Measurements from ENCODE around the gene WDR62.

The WDR62 gene

DNA sequence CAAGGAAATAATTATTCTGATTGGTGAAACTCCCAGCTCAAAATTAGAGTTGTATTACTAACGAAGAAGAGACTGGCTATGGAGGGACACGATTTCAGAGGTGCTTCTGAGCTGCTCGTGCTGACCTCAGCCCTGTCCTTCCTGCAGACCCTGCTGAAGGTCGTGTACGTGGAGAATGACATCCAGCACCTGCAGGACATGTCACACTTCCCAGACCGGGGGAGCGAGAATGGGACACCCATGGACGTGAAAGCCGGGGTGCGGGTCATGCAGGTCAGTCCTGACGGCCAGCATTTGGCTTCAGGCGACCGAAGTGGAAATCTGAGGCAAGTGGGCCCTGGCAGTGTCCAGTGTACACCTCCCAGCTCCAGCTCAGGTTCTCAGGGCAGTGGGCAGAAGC, 28.2 kb downstream of the WDR62 start:
- no peak for DNase-seq

DNA sequence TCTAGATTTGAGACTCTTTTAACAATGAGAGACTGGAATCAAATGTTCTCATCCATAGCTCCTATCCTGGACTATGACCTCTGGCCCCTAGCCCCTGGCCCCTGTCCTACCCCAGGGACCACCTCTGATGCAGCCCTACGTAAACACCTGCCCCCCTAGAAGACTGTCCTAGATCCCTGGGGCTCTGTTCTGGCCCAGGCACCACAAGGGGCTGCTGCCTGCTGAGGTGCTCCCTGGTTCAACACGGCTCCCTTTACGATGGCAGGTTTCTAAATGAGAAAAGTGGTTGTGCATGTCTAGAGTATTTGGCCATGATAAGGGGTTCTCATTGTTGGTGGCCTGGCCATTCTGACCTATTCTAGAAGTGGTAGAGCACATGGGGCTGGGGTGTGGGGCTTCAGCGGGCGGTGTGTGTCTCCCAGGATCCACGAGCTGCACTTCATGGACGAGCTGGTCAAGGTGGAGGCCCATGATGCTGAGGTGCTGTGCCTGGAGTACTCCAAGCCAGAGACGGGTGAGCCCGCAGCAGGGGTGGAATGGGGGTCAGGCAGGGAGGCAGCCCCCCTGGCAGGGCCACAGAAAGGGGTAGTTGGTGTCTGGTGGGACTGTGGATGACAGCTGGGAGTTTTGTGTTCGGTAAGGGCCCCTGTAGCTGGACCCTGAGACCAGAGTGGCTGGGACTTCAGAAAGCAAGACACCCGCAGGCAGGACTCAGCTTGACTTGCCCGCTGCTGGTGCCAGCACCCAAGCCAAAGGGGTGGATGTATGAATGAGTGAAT, 29.7 kb downstream of the WDR62 start:
- no peak for DNase-seq

DNA sequence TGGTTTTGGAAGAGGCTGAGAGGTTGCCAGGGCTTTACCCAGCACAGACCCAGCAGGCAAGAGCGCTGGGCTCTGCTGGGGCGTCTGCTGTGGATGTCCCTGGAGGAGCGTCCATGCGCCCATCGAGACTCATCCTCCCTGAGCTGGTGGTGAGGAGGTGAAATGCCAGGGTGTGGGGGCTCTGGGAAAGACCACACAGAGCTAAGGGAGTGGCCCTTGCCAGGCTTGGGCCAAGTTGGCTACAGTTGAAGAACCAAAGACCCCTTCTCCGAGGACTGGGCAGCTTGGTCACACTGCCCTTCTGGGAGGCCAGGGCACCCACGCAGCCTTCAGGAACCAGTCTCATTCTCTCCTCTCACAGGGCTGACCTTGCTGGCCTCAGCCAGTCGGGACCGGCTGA, 31.6 kb downstream of the WDR62 start:
- no peak for DNase-seq

DNA sequence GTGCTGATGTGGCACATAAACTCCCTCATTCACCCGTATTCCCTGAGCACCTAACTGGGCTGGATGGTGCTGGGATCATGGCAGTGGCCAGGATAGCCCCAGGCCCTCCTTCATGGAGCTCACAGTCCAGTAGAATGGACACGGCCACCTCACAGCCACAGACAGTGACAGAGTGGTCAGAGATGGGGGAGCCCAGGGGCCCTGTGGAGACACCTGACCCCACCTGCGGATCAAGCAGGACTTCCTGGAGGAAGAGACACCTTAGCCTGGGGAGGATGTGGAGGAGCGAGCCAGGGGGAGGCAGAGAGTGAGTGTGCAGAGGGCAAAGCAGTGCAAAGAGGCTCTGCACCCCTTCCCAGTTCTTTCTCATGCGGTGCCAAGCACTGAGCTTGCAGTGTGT, 35.1 kb downstream of the WDR62 start:
- no peak for DNase-seq

DNA sequence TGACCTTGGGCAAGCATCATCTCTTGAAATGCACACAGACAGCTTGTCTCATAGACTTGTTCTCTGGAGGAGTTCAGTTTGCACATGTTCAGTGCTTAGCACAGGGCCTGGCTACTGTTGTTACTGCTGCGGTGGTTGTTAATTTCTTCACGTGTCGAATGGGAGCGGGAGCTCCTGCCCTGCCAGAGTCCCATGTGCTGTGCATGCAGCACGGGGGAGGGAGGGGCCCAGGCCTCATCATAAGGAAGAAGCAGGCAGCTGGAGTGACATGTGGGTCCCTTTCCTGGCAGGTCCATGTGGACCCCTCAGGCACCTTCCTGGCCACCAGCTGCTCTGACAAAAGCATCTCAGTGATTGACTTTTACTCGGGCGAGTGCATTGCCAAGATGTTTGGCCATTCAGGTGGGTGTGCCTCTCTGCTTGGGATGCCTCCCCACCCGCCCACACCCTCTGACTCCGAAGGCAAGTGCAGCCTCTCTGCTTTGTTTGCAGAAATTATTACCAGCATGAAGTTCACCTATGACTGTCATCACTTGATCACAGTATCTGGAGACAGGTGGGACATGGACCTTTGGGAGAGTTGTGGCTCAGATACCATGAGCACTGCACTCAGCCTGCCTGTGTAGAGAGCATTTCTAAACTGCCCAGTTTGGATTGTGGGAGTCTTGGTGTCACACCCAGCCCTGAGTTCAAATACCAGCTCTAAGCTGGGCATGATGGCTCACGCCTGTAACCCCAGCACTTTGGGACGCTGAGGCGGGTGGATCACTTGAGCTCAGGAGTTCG, 36.4 kb downstream of the WDR62 start:
- DNase-seq = no peak

DNA sequence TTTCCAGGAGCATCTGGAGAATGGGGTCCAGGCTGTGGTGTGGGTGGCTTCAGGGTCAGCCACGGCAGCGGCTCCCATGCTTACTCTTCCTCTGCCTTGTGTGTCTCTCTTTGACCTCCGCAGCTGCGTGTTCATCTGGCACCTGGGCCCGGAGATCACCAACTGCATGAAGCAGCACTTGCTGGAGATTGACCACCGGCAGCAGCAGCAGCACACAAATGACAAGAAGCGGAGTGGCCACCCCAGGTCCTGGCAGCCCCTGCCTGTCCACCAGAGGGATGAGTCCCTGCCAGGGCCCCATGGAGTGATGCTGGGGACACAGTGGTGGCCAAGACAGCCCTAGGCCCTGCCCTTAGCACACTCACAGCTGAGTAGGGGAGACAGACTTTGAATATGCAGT, 37.9 kb downstream of the WDR62 start:
- DNase-seq = no peak

DNA sequence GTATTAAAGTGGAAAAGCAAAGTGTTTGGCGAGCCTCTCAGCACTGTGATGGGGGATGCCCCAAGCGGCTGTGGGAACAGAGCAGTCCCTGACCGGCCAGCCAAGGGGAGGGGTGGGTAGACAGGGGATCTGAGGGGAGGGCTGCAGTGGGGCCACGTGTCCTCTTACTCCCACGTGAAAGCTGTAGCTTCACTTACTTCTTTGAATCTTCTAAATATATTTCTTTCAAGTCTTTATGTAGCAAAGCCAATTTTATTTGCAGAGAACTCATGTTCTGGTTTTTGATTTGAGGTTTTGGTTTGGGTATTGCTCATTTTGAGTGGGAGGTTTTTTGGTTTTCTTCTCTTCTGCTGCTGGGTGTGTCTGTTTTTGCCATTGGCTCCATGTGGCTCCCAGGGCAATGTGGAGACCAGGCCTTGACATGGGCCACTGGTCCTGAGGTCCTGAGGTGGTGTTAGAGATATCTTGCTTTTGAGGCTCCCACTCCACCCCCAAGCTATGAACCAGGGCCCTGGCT, 38.5 kb downstream of the WDR62 start:
- no peak for DNase-seq

DNA sequence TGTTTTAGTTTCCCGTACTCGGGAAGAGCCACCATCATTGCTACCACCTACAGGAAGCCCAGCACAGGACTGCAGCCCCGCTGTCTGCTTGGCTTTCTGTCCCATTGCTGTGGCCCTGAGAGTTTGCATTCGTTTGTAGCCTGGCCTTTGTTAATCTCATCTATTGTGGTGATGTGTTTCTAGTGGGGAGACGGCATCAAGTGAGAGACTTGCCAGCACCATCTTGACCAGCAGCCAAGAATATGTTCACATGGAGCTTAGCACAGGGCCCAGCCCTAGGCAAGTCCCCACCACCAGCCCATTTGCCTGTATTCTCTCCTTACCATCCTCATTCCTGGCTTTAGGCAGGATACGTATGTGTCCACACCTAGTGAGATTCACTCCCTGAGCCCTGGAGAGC, 39.0 kb downstream of the WDR62 start:
- DNase-seq = no peak

DNA sequence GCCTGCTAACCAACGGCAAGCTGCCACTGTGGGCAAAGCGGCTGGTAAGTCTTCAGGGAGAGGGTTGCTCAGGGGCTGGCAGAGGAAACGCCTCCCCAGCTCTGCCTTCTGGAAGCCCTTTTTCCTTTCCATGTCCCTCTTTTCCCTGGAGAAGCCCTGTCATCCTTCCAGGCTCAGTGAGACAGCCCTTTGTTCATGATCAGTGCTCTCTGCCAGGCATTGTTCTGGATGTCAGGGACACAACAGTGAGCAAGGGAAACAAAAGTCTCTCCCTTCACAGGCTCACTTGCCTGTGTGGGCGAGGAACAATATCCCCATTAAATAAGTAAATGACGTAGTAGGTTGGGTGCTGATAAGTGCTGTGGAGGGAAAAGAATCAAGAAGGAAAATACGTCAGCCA, 42.3 kb downstream of the WDR62 start:
- DNase-seq = no peak

DNA sequence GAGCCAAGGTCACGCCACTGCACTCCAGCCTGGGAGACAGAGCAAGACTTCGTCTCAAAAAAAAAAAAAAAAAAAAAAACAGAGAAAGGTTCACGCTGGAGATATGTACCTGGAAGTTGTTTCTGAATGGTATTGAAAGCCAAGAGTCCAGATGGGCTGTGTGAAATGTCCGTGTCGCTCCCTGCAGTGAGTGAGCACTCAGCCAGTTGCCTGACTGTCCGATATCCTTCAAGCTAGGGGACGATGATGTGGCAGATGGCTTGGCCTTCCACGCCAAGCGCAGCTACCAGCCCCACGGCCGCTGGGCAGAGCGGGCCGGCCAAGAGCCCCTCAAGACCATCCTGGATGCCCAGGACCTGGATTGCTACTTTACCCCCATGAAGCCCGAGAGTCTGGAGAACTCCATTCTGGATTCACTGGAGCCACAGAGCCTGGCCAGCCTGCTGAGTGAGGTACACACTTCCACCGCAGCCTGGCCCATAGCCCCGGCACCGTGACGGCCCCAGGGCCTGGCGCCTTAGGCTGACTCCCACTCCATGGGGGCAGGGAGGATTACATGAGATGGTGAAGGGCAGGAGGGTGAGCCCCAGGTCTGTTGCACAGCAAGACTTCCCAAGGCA, 44.6 kb downstream of the WDR62 start:
- DNase-seq = no peak

DNA sequence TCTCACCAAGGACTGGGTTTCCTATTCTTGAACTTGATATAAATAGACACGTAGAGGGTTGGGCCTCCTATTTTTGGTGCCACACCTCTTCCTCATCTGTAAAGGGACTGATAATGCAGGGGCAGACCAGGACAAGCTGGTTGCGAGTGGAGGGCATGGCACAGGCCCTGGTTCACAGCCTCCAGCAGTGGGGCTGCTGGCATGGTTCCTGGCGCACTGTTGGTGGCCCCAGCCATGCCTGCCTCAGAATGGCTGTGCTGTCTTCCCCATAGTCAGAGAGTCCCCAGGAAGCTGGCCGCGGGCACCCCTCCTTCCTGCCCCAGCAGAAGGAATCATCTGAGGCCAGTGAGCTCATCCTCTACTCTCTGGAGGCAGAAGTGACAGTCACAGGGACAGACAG, 45.8 kb downstream of the WDR62 start:
- no peak for DNase-seq

DNA sequence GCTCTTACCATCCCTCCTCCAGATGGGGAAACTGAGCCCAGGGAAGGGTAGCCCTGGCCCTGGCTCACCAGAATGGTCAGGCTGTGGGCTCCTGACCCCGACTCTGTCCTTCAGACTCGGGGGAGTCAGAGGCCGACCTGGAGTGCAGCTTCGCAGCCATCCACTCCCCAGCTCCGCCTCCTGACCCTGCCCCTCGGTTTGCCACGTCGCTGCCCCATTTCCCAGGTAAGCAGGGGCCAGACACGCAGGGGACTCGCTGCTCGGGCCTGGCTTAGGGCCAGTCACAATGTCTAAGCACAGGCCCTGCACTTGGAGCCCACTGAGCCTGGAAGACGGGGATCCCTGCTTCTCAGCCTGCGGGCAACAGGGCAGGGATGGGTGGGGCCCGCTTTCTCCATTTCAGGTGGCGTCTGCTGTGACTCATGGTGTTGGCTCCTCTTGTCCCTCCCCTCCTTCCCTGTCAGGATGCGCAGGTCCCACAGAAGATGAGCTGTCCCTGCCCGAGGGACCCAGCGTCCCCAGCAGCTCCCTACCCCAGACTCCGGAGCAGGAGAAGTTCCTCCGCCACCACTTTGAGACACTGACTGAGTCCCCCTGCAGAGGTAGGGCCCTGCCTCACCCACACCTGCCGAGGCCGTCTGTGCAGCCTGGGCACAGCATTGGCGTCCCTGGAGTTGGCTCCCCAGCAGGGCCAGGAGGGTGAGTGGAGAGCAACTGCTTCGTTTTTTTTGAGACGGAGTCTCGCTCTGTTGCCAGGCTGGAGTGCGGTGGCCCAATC, 47.0 kb downstream of the WDR62 start:
- no peak for DNase-seq

DNA sequence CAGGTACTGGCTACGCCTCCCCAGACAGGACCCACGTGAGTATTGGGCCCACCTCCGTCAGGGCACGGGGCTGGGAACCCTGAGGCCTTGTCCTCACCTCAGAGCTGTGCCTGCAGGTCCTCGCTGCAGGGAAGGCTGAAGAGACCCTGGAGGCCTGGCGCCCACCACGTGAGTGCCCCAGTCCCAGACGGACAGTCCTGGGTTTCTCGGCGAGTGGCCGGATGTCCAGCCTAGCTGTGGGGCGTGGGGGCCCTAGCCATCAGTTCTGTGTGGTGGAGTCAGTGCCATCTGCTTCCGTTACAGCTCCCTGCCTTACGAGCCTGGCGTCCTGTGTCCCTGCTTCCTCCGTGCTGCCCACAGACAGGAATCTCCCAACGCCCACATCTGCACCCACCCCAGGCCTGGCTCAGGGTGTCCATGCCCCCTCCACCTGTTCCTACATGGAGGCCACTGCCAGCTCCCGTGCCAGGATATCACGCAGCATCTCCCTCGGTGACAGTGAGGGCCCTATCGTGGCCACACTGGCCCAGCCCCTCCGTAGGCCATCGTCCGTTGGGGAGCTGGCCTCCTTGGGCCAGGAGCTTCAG, 48.4 kb downstream of the WDR62 start:
- DNase-seq = no peak

DNA sequence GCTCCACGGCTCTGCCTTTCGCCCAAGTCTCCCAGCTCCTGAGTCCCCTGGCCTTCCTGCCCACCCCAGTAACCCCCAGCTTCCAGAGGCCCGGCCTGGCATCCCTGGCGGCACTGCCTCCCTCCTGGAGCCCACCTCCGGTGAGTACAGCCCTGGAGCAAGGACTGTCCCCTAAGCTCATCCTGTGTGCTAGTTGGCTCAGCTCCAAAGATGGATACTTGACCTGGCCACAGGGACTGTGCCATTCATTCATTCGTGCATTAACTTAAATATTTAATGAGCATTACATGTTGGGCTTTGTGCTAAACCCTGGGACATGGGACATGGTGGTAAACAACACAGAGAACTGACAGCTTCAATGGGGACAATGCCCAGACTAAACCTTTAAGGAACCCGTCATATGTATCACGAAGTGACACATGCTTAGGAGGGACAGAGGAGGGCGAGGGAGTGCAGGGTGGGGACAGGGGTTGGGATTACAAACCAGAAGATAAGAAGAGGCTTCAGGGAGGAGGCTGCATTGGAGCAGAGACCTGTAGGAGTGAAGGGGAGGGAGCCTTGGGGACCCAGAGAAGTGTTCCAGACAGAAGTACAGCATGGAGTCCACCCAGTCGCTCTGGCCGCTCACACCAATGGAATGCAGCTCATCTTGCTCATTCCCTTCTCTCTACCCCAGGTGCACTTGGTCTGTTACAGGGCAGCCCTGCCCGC, 49.3 kb downstream of the WDR62 start:
- DNase-seq = no peak

DNA sequence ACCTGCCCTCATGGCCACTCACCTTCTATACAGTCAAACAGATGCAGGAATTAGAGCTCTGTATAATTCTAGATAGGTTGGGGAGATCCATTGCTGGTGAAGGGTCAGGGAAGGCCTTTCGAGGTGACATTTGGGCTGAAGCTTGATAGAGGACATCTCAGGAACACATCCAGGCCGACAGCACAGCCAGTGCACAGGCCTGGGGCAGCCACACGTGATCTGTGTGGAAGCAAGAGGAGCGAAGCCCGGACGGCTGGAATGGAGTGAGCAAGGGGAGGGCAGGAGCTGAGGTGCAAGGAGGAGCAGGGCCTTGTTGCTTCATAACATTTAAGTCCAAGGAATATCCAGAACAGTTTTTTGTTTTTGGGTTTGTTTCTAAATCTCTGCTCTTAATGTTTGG, 51.7 kb downstream of the WDR62 start:
- DNase-seq = no peak

DNA sequence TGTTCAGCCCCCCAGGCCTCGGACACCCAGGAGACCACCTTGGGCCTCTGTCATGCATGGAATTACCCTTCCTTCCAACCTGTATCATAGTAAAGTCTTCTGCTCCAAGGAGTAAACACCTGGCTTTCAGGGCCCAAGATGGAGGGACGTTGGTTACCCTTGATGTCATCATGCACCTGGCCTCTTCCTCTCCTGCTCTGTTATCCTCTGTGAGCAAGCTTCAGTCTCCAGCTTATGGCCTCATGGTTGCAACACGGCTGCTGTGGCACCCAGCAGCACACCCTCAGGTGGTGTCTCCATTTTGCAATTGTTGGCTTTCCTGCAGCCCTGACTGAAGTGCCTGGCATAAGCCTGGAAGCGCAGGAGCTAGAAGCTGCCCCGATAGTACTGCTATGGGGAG, 52.3 kb downstream of the WDR62 start:
- no peak for DNase-seq

DNA sequence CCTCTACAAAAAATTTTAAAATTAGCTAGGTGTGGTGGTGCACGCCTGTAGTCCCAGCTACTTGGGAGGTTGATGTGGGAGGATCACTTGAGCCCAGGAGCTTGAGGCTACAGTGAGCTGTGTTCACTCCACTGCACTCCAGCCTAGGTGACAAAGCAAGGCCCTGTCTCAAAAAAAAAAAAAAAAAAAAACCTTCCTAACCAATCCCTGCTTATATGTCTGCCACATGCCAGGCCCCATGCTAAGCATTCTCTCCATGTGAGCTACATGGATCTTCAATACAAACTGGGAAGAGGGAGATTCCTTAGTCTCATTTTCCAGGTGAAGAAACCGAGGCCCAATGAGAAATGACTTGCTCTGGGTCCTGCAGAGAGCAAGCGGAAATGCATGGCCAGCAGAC, 54.0 kb downstream of the WDR62 start:
- no peak for DNase-seq

DNA sequence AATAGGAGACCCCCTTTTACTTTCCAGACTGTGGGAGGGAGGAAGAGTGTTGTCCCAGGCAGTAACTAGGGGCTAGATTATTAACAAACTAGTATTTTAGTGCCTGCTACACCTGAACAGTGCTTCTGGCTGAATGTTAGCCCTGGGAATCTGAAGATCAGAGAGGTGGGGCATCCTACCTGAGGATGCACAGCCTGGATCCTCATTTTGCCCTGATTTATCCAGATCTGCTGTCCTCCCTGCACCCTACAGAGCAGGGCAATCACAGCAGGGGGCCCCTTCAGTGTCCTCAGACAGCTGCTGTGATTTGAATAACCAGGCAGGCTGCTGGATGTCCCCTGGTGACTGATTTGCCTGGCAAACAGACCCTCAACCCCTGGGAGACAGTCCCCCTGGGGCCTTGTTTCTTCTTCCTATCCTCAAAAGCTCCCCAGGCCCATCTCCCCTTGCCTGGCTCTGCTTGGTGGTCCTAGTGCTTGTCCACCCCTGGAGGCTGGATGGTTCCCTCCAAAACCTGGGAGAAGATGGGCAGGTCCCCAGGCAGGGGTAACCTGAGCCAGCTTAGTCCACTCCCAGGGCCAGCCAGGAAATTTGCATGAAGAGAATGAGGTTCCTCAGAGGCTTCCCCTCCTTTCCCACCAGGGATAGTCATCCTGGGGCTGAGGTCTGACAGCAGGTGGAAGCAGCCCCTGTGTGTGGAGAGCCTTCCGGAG, 55.9 kb downstream of the WDR62 start, which contains the start of gene OVOL3:
Gene OVOL3 (plus strand): TSS at position 657 of the 713 bp plus-strand sequence. CDS start 60 bp downstream, outside the sequence.
- DNase-seq = no peak

DNA sequence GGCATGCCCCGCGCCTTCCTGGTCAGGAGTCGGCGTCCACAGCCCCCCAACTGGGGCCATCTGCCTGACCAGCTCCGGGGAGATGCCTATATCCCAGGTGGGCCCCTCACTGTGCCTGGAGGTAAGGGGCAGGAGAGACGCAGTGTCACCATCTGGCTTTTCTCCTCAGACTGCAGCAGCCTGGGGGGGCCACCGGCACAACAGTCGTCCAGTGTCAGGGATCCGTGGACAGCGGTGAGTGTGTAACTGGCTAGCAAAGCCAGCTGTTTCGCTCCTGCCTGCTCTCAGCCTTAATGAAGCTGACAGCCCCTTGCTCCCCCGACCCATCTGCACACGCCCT, 56.5 kb downstream of the WDR62 start:
- no peak for DNase-seq

DNA sequence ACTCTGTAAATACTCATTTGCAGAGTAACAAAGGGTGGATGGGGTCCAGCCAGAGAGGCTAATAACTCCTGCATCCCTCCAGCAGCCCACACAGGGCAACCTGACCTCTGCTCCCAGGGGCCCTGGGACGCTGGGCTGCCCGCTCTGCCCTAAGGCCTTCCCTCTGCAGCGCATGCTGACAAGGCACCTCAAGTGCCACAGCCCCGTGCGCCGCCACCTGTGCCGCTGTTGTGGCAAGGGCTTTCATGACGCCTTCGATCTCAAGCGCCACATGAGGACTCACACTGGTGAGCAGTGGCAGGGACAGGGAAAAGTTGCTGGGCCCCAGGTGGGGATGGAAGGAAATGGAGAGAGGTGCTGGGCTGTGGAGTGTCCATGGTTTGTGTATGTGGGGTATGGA, 58.0 kb downstream of the WDR62 start:
- no peak for DNase-seq

DNA sequence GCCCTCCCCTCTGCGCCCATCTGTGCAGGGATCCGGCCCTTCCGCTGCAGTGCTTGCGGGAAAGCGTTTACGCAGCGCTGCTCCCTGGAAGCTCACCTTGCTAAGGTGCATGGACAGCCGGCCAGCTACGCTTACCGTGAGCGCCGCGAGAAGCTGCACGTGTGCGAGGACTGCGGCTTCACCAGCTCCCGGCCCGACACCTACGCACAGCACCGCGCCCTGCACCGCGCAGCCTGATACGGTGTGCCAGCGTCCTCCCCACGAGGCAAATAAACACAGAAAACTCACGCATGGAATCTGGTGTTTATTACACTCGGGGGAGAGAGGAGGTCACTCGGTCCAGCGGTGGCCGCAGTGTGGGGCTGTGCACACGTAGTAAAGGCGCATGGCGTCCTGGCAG, 58.7 kb downstream of the WDR62 start:
- no peak for DNase-seq
